ENCODE data around the gene CA9. TPM values are rescaled to one million over a fixed set of nuclear protein-coding genes. Genes with fewer than 3 reads are reported as not detected.

CA9 gene
- total RNA-seq, 1 donor from 2014 or later = 3.9 TPM

DNA sequence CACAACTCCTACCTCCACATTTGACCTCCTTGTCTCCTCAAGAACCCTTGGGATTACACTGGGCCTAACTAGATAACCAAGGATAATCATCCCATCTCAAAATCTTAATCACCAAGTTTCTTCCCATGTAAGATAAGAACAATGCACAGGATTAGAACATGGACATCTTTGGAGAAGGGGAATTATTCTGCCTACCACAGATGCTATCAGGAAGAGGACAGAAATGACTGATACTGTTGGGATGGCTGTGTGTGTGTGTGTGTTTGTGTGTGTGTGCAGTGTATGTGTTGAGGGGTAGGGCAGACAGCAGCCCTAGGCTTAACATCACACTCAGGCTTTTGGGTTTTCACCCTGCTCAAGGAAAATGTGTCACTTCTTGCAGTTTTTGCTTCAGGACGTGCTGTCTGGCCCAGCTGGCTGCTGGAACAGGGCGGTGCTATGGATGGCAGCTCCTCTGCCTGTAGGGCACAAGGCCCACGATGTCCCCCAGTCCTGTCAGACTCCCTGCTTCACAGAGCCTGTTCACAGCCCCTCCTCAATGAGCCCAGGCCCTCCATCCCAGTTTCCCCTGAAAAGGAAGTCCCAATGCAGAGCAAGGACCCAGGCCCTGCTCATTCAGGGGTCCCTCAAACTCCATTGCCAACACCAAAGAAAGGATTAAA lies 7.7 kb downstream of the CA9 start:
- peak overlapping the region; percentile 93 to 97 for H3K27ac ChIP-seq
- intact Hi-C loops (cut with DNase I) = loop anchor here (2.0 kb wide), 2 partner anchors 17 to 21 kb away; partner anchors contain the start of gene ARHGEF39
- TF ChIP-seq, protein P1, sequence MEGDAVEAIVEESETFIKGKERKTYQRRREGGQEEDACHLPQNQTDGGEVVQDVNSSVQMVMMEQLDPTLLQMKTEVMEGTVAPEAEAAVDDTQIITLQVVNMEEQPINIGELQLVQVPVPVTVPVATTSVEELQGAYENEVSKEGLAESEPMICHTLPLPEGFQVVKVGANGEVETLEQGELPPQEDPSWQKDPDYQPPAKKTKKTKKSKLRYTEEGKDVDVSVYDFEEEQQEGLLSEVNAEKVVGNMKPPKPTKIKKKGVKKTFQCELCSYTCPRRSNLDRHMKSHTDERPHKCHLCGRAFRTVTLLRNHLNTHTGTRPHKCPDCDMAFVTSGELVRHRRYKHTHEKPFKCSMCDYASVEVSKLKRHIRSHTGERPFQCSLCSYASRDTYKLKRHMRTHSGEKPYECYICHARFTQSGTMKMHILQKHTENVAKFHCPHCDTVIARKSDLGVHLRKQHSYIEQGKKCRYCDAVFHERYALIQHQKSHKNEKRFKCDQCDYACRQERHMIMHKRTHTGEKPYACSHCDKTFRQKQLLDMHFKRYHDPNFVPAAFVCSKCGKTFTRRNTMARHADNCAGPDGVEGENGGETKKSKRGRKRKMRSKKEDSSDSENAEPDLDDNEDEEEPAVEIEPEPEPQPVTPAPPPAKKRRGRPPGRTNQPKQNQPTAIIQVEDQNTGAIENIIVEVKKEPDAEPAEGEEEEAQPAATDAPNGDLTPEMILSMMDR (IDR thresholded peaks at IDR 0.05) = no peak
- H3K9me3 ChIP-seq = no peaks in the 10 kb centered on the region
- H3K4me1 ChIP-seq = peaks cover 14 to 45% of the 10 kb centered on the region in 2 donors
- H3K27me3 ChIP-seq = no peaks in the 10 kb centered on the region
- no peak for DNase-seq (ENCODE audit: low spot score in 2 of 2)
- H3K4me3 ChIP-seq = no peak overlapping the region
- H3K36me3 ChIP-seq = peaks cover 45 to 46% of the 10 kb centered on the region in 2 donors

DNA sequence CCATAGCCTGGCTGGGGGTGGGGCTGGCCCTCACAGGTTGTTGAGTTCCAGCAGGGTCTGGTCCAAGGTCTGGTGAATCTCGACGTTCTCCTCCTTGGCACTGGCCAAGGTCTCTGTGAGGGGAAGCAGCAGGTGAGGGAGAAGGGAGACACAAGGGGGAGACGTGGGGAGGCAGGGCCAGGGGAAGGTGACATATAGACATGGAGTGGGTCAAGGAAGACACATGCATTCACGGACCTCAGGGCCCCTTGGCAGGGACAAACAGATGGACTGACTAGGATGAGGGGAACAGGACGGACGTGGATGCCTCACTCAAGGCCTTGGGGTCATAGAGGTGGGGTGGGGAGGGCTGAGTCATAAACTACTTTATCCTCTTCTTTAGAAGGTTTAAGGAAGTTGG lies 8.3 kb downstream of the CA9 start:
- Histone ChIP-seq H3K4me3 (no peak overlapping the region), H3K27ac (peak overlapping the region; percentile 93 to 97), H3K36me3 (peaks cover 50 to 51% of the 10 kb centered on the region in 2 donors), H3K9me3 (no peaks in the 10 kb centered on the region), H3K27me3 (no peaks in the 10 kb centered on the region), H3K4me1 (peaks cover 14 to 45% of the 10 kb centered on the region in 2 donors)
- TF ChIP-seq, protein P1 (IDR thresholded peaks at IDR 0.05) = no peak
- intact Hi-C loops (cut with DNase I) = loop anchor here (2.0 kb wide), 1 partner anchor 21 kb away; no protein-coding TSS in a partner anchor
- no peak for DNase-seq (ENCODE audit: low spot score in 2 of 2)

DNA sequence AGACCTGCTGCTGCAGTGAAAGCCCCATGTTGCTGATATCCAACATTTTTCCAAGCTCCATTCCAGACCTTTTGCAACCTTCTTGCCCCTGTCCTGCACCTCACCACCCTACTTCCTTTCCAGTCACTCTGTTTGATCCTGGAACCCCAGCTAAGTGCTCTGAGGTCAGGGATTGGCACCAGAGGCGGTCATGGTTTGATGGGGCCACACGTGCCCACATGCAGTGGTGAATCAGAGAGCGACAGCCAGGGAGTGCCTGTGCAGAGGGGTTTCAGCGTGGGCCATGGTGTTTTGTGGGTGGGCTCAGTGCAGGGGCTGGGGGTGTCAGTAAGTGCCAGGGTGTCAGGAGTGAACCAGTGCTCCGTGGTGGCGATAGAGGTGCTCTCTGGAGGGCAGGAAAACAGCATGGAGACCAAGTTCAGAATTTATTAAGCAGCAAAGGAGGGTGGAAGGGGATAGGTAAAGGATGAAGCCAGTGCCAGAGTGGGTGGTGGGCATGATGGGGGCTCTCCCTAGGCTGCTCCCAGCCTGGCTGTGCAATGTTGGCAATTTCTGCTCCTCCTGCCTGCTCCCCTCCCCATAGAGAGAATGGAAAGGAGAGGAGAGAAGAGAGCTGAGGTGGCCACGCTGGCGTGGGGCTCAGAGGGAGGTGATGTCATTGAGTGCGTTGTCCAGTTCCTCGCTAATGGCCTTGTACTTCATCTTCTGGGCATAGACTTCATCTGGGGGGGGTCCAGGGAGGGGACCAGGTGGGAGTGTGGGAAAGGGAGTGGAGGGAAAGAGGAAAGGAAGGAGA lies 9.0 kb downstream of the CA9 start:
- intact Hi-C loops (cut with DNase I) = loop anchor here (2.0 kb wide), 1 partner anchor 20 kb away; no protein-coding TSS in a partner anchor
- Histone ChIP-seq H3K27me3 (no peaks in the 10 kb centered on the region), H3K4me3 (peak overlapping the region in 1 of 2 donors; percentile 93), H3K36me3 (peaks cover 57 to 58% of the 10 kb centered on the region in 2 donors), H3K27ac (peak overlapping the region; percentile 93 to 97), H3K4me1 (peaks cover 14 to 45% of the 10 kb centered on the region in 2 donors), H3K9me3 (no peaks in the 10 kb centered on the region)
- DNase-seq (ENCODE audit: low spot score in 2 of 2) = no peak
- TF ChIP-seq, protein P1 (IDR thresholded peaks at IDR 0.05) = no peak

GRCh38 chr9:35683323-35683722 lies 9.6 kb downstream of the CA9 start:
- Histone ChIP-seq H3K9me3 (no peaks in the 10 kb centered on the region), H3K36me3 (peaks cover 63 to 64% of the 10 kb centered on the region in 2 donors), H3K4me1 (peaks cover 14 to 45% of the 10 kb centered on the region in 2 donors), H3K27me3 (no peaks in the 10 kb centered on the region), H3K27ac (peak overlapping the region; percentile 93 to 97), H3K4me3 (peak overlapping the region; percentile 83 to 93)
- no peak for DNase-seq (ENCODE audit: low spot score in 2 of 2)
- intact Hi-C loops (cut with DNase I) = loop anchor here (2.0 kb wide), 1 partner anchor 19 kb away; no protein-coding TSS in a partner anchor
- TF ChIP-seq, protein P1 (IDR thresholded peaks at IDR 0.05) = no peak

GRCh38 chr9:35684921-35685320 lies 11.2 kb downstream of the CA9 start:
- DNase-seq (ENCODE audit: low spot score in 2 of 2) = no peak
- Histone ChIP-seq H3K36me3 (peaks cover 64 to 76% of the 10 kb centered on the region in 2 donors), H3K4me1 (peaks cover 14 to 43% of the 10 kb centered on the region in 2 donors), H3K27me3 (no peaks in the 10 kb centered on the region), H3K9me3 (no peaks in the 10 kb centered on the region), H3K4me3 (peak overlapping the region; percentile 83 to 93), H3K27ac (peak overlapping the region; percentile 93 to 97)
- TF ChIP-seq, protein P1 (IDR thresholded peaks at IDR 0.05) = no peak
- intact Hi-C loops (cut with DNase I) = no loop called here
